A549 (cell line): Measurements from ENCODE around the gene TRIM41. TPM values are rescaled to one million over a fixed set of nuclear protein-coding genes. Genes with fewer than 3 reads are reported as not detected.
"Not testable (repeated sequence)": the region's sequence is repeated elsewhere in the genome, so short reads cannot be mapped to it uniquely, and the experiment has no call there.

ENCODE experiments used
- ATAC-seq, 2 experiments: fragments of 200-7000 bp in 1 of 2; fragments of >200 bp in 1 of 2; cut with Nextera tagmentation in 1 of 2; cut with Tn5 transposase in 1 of 2; 3 replicates each; pipeline versions ENCODE4 v1.8.0 to v1.9.1; 2018 to 2020; ENCODE audit warnings: mild to moderate bottlenecking in 1 of 2, moderate library complexity in 1 of 2
- CTCF ChIA-PET: fragments of 300-600 bp; sonication (Branson Sonifier 250); formaldehyde crosslinking; extraction: SDS; loops from one replicate; lab custom pipeline; 2021; ENCODE audit warnings: antibody characterized with exemption, inconsistent platforms; lab: Yijun Ruan, JAX
- POLR2A ChIA-PET: fragments of 350-600 bp; formaldehyde crosslinking; extraction: SDS; loops from one replicate; lab custom pipeline; 2021; ENCODE audit warnings: antibody characterized with exemption, inconsistent platforms; lab: Yijun Ruan, JAX
- DNase-seq, 2 experiments: peaks; one replicate each; pipeline versions ENCODE4 v3.0.0 to v3.0.0-alpha.2; 2011 to 2016; ENCODE audit warnings: low read depth in 1 of 2, low spot score in 1 of 2
- FAIRE-seq: peaks from 2 replicates; lab custom pipeline; 2011; peaks lifted over from hg19 to GRCh38; lab: Jason Lieb, UNC
- H3K27ac ChIP-seq, 2 experiments: fragments of >200 bp; sonication (Bioruptor Twin); formaldehyde crosslinking; 3 replicates each; pipeline ENCODE4 v1.5.1; 2016 to 2017
- H3K4me1 ChIP-seq: fragments of >200 bp; sonication (Bioruptor Twin); formaldehyde crosslinking; 3 replicates; pipeline ENCODE4 v1.6.1; 2016
- H3K4me2 ChIP-seq: fragments of >200 bp; sonication (Bioruptor Twin); formaldehyde crosslinking; 3 replicates; pipeline ENCODE4 v1.6.1; 2016
- H3K4me3 ChIP-seq: fragments of >200 bp; sonication (Bioruptor Twin); formaldehyde crosslinking; 3 replicates; pipeline ENCODE4 v1.5.1; 2016
- H3K9me3 ChIP-seq: fragments of >200 bp; sonication (Bioruptor Twin); formaldehyde crosslinking; 3 replicates; pipeline ENCODE4 v1.6.1; 2016
- CBX2 ChIP-seq: fragments of 200-600 bp; sonication (generic); IDR thresholded peaks from 2 replicates; pipeline ENCODE4 v1.6.1; 2016; ENCODE audit warnings: low read depth, mild to moderate bottlenecking, borderline replicate concordance
- EHF ChIP-seq: fragments of 250-450 bp; sonication (Bioruptor Pico); IDR thresholded peaks from 2 replicates; pipeline ENCODE4 v1.5.0; 2020; ENCODE audit warnings: mild to moderate bottlenecking
- EHMT2 ChIP-seq: fragments of 200-600 bp; sonication (generic); IDR thresholded peaks from 2 replicates; pipeline ENCODE4 v1.6.1; 2016; ENCODE audit warnings: antibody characterized with exemption, low read depth, mild to moderate bottlenecking, moderate library complexity
- ESRRA ChIP-seq: fragments of 150-350 bp; IDR thresholded peaks from 2 replicates; pipeline ENCODE4 v1.6.1; 2014; ENCODE audit warnings: mild to moderate bottlenecking, low read length, borderline replicate concordance
- HDAC2 ChIP-seq: fragments of 200-600 bp; sonication (generic); IDR thresholded peaks from 2 replicates; pipeline ENCODE4 v1.6.1; 2016
- HOXA7 ChIP-seq: fragments of 250-450 bp; sonication (Bioruptor Pico); IDR thresholded peaks from 2 replicates; pipeline ENCODE4 v1.5.0; 2020; ENCODE audit warnings: mild to moderate bottlenecking, moderate library complexity
- MAZ ChIP-seq: fragments of 150-350 bp; IDR thresholded peaks from 2 replicates; pipeline ENCODE4 v1.6.1; 2014; ENCODE audit warnings: antibody characterized with exemption, low read depth, low read length, borderline replicate concordance
- POLR2A ChIP-seq: IDR thresholded peaks from 2 replicates; pipeline ENCODE4 v1.6.1; 2012; ENCODE audit warnings: mild to moderate bottlenecking, low read length
- RAD21 ChIP-seq, 2 experiments: fragments of >200 bp in 1 of 2; sonication (Bioruptor Twin) in 1 of 2; formaldehyde crosslinking in 1 of 2; IDR thresholded peaks in 1 of 2; conservative IDR thresholded peaks in 1 of 2; 2 replicates in 1 of 2; 3 replicates in 1 of 2; pipeline ENCODE4 v1.6.1; 2012 to 2018; ENCODE audit warnings: inconsistent platforms in 1 of 2
- RCOR1 ChIP-seq: fragments of 150-350 bp; IDR thresholded peaks from 2 replicates; pipeline ENCODE4 v1.6.1; 2014; ENCODE audit warnings: antibody characterized with exemption, low read length, low read depth
- RNF2 ChIP-seq: fragments of 200-600 bp; sonication (generic); IDR thresholded peaks from 2 replicates; pipeline ENCODE4 v1.6.1; 2016; ENCODE audit warnings: low read depth, mild to moderate bottlenecking, antibody characterized with exemption, moderate library complexity, borderline replicate concordance
- SMC3 ChIP-seq: fragments of >200 bp; sonication (Bioruptor Twin); formaldehyde crosslinking; IDR thresholded peaks from 3 replicates; pipeline ENCODE4 v1.6.1; 2018; ENCODE audit warnings: inconsistent platforms
- SREBF2 ChIP-seq: fragments of 450-650 bp; IDR thresholded peaks from 2 replicates; pipeline ENCODE4 v1.6.1; 2014; ENCODE audit warnings: mild to moderate bottlenecking, moderate library complexity
- ZFP36 ChIP-seq: fragments of 450-650 bp; IDR thresholded peaks from 2 replicates; pipeline ENCODE4 v1.6.1; 2014; ENCODE audit warnings: borderline replicate concordance; ENCODE audit not compliant: partially characterized antibody
- WGBS: methylation state at CpG from one replicate; pipeline ENCODE4 v1.1.6; 2017; ENCODE audit errors: missing lambda C conversion rate; 5-methylcytosine and 5-hydroxymethylcytosine counted together
- polyA plus RNA-seq, 4 experiments: library from polyadenylated mRNA; depleted of rRNA in 3 of 4; stranded (reverse); fragments of >200 nt; fragmentation: RNase III in 1 of 4; extraction: RNeasy Plus Mini Kit Qiagen cat#74134 plus additional on column Dnase treatment in 1 of 4; gene quantifications; 2 replicates in 3 of 4; 3 replicates in 1 of 4; pipeline ENCODE4 v1.2.3, GENCODE V29; 2011 to 2017
- TF ChIP-seq, protein P1 (sequence below): fragments of >200 bp; sonication (Bioruptor Twin); formaldehyde crosslinking; IDR thresholded peaks from 3 replicates; pipeline ENCODE4 v1.5.1; 2016

TRIM41 gene
- polyA plus RNA-seq, 2 of the 4 experiments (the other 2 are of a cell fraction), result 22.7 to 32.5 TPM

- no peak overlapping the region for H3K27ac ChIP-seq
- FAIRE-seq (no peak), DNase-seq (no peak), ATAC-seq (no peak)
- H3K4me1 ChIP-seq, result peaks cover 8% of the 10 kb centered on the region; the same call in 2 of the 3 replicates
- H3K4me2 ChIP-seq, result no peak overlapping the region
- H3K9me3 ChIP-seq, result no peaks in the 10 kb centered on the region
- WGBS, result 61% methylated on average over 3 of the region's 3 CpGs
- no peak overlapping the region for H3K4me3 ChIP-seq
- POLR2A ChIA-PET, result no interaction called here
- CTCF ChIA-PET, result interaction anchor here (1.0 to 1.1 kb wide), 2 partner anchors 8 to 17 kb away, joined by 3 to 4 read pairs; no protein-coding TSS in a partner anchor
- TF ChIP-seq RCOR1 (no peak), ZFP36 (no peak)
Observed at GRCh38 chr5:181176254-181176952, 46.7 kb upstream of the TRIM41 start.

DNA sequence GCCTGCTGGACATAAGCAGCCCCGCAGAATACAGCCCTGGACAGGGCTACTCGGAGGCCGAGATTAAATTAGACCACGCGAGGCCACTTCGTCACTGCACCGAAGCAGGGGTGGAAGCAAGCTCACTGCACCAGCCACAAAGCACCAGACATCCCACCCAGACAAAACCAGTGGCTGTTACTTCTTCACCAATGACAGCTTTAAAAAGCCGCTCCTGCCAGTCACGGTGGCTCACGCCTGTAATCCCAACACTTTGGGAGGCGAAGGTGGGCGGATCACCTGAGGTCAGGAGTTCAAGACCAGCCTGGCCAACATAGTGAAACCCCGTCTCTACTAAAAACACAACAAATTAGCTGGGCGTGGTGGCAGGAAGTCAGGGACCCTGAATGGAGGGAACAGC lies 45.5 kb upstream of the TRIM41 start:
- H3K9me3 ChIP-seq, H3K4me1 ChIP-seq, H3K27ac ChIP-seq, H3K4me2 ChIP-seq, H3K4me3 ChIP-seq, FAIRE-seq, CTCF ChIA-PET, POLR2A ChIA-PET, ATAC-seq, DNase-seq: not testable (repeated sequence)
- 73% methylated on average over 14 of the region's 14 CpGs for WGBS

DNA sequence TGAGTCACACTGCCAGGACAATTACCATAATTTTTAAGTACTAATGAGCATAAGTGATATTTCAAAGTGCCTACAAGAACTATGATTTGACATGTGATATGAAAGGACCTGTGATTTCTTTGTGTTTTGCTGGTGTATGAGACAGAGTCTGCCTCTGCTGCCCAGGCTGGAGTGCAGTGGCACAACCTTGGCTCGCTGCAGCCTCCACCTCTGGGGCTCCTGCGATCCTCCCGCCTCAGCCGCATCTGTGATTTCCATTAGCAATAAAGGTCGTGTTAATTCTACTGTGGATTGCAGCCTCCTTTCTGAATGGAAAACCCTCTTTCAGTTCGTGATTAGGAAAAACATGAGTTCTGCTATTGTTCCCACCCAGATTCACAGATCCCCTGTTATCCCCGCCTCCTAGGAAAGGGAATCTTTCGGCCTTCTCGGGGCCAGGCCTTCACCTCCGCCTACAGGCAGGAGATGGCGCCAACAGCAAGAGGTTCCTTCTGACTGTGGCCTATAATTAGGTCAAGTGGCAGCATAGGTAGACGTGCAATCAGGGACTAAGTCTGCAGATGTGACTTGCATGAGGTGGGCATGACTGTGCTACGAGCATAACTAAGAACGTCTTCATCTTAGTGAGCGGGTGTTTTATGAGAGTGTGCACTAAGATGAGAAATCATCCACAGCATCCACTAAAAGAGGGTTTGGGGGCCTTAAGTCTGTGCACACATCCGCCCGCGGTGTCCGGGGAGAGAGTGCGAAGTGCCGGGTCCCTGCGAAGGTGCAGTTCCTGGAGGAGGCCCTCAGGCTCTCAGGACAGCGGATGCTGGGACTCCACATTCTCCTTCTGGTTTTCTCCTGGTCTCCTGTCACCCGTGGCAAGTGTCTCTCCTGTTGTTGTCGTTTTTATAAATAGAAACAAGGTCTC lies 41.2 kb upstream of the TRIM41 start:
- no peak for FAIRE-seq
- ATAC-seq, result peak; percentile 68 to 80
- Histone ChIP-seq H3K4me1 (peaks cover 12% of the 10 kb centered on the region), H3K4me3 (no peak overlapping the region), H3K9me3 (no peaks in the 10 kb centered on the region), H3K4me2 (no peak overlapping the region), H3K27ac (no peak overlapping the region)
- CTCF ChIA-PET, result interaction anchor here (0.9 to 1.6 kb wide), 4 partner anchors 9 to 321 kb away, joined by 3 to 5 read pairs (median 3); no protein-coding TSS in a partner anchor
- POLR2A ChIA-PET, result no interaction called here
- 58% methylated on average over 25 of the region's 25 CpGs for WGBS
- peak in 1 of 2 experiments; percentile 89 for DNase-seq
- TF ChIP-seq HOXA7 (CRISPR knock-in tag) (no peak), SMC3 (peak; percentile 51; the same call in 2 of the 3 replicates), RAD21 (conservative IDR thresholded peaks at IDR 0.05 in 1 of 2, IDR thresholded peaks at IDR 0.05 in 1 of 2) (peak; percentile 63 to 79), MAZ (no peak)
- TF ChIP-seq, protein P1, sequence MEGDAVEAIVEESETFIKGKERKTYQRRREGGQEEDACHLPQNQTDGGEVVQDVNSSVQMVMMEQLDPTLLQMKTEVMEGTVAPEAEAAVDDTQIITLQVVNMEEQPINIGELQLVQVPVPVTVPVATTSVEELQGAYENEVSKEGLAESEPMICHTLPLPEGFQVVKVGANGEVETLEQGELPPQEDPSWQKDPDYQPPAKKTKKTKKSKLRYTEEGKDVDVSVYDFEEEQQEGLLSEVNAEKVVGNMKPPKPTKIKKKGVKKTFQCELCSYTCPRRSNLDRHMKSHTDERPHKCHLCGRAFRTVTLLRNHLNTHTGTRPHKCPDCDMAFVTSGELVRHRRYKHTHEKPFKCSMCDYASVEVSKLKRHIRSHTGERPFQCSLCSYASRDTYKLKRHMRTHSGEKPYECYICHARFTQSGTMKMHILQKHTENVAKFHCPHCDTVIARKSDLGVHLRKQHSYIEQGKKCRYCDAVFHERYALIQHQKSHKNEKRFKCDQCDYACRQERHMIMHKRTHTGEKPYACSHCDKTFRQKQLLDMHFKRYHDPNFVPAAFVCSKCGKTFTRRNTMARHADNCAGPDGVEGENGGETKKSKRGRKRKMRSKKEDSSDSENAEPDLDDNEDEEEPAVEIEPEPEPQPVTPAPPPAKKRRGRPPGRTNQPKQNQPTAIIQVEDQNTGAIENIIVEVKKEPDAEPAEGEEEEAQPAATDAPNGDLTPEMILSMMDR, result peak; percentile 54

DNA sequence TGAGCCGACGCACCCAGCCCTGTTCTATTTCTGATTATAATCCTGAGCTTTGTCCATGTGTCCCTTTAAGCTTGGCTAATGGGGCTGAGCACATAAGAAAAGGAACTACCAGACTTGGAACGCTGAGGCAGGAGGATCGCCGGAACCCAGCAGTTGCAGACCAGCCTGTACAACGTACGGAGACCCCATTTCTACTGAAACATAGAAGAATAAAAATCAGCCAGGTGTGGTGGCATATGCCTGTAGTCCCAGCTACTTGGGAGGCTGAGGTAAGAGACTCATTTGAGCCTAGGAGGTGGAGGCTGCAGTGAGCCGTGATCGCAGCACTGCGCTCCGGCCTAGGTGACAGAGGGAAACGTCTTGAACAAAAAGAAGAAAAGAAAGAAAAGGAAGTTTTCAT lies 40.4 kb upstream of the TRIM41 start:
- FAIRE-seq, result no peak
- no peak overlapping the region for H3K27ac ChIP-seq
- DNase-seq, result no peak
- POLR2A ChIA-PET, result no interaction called here
- 96% methylated on average over 12 of the region's 12 CpGs for WGBS
- CTCF ChIA-PET, result interaction anchor here (0.6 to 1.0 kb wide), 3 partner anchors 10 to 322 kb away, joined by 3 read pairs; no protein-coding TSS in a partner anchor
- ATAC-seq, result no peak
- H3K4me3 ChIP-seq, result no peak overlapping the region
- TF ChIP-seq SMC3 (no peak), RNF2 (no peak), SREBF2 (no peak), EHMT2 (no peak), POLR2A (no peak), CBX2 (no peak), EHF (CRISPR knock-in tag) (no peak), HDAC2 (no peak), ZFP36 (no peak), ESRRA (no peak)
- TF ChIP-seq, all 56 proteins: peak for 0
- no peaks in the 10 kb centered on the region for H3K9me3 ChIP-seq
- no peak overlapping the region for H3K4me2 ChIP-seq
- H3K4me1 ChIP-seq, result peaks cover 12% of the 10 kb centered on the region
